ENCODE data around the gene ITGB4.

Gene ITGB4

DNA sequence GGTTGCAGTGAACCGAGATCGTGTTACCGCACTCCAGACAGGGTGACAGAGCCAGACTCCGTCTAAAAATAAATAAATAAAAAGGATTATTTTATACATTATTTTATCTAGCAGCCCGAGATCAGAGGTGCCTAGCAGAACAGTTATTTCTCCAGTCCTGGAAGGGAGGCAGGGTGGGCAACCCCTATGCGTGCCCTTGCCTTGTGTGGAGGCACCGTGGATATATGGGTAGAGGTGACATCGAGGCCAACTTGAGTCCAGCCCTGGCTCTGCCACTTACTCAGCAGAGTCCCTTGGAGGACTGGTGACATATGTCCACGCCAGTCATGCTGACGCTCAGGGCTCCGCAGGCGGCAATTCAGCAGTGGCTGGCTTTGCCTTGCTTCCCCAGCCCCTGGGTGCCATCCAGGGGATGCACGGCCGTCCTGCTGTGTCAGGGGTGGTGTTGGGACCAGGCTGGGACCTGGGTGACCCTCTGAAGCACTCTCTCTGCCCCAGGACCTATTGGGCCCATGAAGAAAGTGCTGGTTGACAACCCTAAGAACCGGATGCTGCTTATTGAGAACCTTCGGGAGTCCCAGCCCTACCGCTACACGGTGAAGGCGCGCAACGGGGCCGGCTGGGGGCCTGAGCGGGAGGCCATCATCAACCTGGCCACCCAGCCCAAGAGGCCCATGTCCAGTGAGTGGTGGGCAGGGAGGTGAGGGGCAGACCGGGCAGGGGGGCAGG is 30.6 kb downstream of the ITGB4 start:
- no peak overlapping the region for H3K27ac ChIP-seq
- TF ChIP-seq, protein P1, sequence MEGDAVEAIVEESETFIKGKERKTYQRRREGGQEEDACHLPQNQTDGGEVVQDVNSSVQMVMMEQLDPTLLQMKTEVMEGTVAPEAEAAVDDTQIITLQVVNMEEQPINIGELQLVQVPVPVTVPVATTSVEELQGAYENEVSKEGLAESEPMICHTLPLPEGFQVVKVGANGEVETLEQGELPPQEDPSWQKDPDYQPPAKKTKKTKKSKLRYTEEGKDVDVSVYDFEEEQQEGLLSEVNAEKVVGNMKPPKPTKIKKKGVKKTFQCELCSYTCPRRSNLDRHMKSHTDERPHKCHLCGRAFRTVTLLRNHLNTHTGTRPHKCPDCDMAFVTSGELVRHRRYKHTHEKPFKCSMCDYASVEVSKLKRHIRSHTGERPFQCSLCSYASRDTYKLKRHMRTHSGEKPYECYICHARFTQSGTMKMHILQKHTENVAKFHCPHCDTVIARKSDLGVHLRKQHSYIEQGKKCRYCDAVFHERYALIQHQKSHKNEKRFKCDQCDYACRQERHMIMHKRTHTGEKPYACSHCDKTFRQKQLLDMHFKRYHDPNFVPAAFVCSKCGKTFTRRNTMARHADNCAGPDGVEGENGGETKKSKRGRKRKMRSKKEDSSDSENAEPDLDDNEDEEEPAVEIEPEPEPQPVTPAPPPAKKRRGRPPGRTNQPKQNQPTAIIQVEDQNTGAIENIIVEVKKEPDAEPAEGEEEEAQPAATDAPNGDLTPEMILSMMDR (conservative IDR thresholded peaks at IDR 0.05) = no peak

DNA sequence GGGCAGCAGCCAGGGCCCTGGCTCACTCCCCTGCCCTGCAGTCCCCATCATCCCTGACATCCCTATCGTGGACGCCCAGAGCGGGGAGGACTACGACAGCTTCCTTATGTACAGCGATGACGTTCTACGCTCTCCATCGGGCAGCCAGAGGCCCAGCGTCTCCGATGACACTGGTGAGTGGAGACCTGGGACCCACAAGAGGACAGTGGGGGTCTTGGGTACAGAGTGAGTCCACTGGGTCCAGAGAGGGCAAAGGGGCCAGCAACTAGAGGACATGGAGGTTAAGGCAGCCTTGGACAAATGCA is 31.1 kb downstream of the ITGB4 start:
- TF ChIP-seq, protein P1 (conservative IDR thresholded peaks at IDR 0.05) = no peak
- H3K27ac ChIP-seq = no peak overlapping the region

DNA sequence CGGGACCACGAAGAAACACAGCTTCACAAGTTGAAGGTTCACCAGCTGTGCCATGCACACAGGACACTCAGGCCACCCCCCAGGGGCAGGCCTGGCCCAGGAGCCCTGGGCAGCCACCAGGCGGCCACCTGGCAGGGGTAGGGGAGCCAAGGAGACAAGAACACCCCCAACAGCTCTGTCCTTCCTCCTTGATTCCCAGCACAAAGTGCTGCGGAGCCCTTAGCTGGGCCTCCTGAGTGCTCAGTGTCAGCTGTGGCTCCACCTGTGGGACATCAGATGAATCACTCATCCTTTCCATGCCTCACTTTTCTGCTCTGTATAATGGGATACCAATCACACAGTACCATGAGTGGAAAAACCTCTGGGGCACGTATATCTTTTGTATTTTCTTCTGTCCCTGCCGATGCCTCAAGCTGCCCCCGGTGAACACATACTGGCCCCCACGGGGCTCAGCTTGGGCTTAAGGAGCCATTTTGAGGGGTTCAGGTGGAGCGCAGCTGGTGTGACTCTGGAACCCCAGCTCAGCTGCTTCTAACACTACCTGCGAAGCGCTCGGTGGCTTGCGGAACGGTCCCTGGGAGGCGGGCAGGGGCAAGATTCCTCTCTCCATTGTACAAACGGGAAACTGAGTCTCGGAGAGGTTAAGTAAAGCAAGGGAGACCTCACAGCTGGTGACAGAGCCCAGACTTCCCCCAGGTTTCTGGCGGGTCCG is 31.7 kb downstream of the ITGB4 start:
- TF ChIP-seq, protein P1 (conservative IDR thresholded peaks at IDR 0.05) = no peak
- H3K27ac ChIP-seq = no peak overlapping the region

DNA sequence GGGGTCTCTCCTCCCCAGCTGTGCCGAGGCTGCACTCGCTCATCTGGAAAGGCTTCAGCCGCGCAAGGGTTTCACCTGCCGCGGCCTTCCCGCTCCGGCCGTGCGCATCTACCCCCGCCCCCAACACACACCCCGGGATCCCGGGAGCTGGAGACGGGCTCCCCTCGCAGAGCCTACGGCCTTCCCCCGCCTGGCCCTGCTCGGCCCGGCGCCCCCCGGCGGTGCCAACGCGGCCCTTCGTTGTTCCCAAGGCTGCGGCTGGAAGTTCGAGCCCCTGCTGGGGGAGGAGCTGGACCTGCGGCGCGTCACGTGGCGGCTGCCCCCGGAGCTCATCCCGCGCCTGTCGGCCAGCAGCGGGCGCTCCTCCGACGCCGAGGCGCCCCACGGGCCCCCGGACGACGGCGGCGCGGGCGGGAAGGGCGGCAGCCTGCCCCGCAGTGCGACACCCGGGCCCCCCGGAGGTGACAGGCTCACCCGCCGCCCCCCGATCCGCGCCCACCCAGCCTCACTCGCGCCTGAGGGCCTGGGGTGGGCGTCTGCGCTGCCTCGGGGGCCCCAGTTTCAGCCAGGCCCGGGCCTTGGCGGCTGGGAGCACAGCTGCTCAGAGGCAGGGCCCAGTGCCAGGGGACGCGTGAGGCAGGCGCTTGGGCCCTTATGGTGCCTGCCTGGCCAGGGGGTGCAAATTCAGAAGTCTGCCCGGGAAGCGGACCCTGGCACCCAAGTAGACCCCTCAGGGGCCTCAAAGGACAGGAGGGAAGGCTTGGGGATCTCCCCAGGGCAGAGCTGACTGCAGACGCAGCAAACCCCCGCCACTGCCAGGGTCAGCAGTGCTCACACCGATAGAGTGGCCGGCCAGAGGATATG is 32.5 kb downstream of the ITGB4 start:
- no peak overlapping the region for H3K27ac ChIP-seq
- TF ChIP-seq, protein P1 (conservative IDR thresholded peaks at IDR 0.05) = no peak

DNA sequence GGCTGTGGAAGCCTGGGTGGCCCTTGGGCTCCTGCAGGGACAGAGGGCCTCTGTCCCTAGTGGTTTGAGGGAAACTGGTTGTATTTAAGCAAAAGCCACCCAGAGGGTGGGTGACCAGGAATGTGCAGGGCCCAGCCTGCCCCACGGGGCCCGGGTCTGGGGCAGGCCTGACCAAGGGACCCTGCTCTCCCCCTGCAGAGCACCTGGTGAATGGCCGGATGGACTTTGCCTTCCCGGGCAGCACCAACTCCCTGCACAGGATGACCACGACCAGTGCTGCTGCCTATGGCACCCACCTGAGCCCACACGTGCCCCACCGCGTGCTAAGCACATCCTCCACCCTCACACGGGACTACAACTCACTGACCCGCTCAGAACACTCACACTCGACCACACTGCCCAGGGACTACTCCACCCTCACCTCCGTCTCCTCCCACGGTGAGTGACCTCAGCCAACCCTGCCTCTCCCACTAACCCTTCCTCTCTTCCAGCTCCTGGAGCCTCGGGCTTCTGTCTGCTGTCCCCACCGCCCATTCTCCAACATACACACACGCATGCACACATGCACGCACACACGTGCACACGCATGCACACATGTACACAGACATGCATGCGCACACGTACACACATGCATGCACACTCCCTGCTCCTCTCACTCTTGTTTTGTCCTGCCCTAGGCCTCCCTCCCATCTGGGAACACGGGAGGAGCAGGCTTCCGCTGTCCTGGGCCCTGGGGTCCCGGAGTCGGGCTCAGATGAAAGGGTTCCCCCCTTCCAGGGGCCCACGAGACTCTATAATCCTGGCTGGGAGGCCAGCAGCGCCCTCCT is 33.3 kb downstream of the ITGB4 start:
- no peak overlapping the region for H3K27ac ChIP-seq
- TF ChIP-seq, protein P1 (conservative IDR thresholded peaks at IDR 0.05) = no peak

DNA sequence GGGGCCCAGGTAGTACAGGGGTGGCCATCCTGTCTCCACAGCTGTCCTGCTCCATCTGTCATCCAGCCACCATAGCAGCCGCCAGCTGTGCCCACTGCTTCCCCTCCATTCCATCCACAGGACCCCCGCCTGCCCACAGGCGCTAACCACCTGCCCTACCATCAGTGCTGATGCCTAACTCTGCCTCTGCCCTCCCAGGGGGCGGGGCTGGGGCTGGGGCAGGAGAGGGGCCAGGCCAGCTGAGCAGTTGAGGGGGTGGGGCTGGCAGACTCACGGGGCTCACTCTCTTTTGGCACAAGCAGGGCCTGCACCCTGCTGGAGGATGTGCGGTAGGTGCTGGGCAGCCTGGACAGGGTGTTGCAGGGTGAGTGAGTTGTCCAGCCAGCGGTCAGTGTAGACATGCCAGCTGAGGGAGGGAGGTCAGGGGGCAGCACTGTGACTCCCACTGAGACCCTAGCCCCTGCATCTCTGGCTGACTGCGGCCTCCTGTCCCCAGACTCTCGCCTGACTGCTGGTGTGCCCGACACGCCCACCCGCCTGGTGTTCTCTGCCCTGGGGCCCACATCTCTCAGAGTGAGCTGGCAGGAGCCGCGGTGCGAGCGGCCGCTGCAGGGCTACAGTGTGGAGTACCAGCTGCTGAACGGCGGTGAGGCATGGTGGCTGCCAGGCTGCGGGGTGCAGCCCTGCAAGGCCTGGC is 34.1 kb downstream of the ITGB4 start:
- TF ChIP-seq, protein P1 (conservative IDR thresholded peaks at IDR 0.05) = no peak
- H3K27ac ChIP-seq = no peak overlapping the region

Data from VCaP (cell line).